Measurements from ENCODE around the gene ZFP62.

DNA sequence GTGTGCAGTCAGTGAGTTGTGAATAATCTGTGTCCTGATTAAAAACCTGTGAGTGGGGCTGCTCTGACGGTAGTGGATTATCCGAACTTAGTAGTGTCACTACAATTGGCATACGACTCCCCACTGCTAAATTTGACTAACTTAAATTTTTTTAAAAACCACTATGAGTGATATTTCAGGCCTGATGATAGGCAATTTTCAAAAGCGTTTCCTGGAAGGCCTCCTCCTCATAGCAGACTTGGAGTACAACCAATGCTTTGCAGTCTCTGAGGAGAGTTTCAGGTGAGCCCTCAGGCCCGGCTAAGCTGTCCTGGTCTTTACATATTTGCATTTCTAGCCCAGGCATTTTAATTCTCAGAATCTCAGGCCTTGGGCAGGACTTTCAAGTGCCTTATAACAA lies 48.7 kb upstream of the ZFP62 start:
- TF ChIP-seq, protein P1, sequence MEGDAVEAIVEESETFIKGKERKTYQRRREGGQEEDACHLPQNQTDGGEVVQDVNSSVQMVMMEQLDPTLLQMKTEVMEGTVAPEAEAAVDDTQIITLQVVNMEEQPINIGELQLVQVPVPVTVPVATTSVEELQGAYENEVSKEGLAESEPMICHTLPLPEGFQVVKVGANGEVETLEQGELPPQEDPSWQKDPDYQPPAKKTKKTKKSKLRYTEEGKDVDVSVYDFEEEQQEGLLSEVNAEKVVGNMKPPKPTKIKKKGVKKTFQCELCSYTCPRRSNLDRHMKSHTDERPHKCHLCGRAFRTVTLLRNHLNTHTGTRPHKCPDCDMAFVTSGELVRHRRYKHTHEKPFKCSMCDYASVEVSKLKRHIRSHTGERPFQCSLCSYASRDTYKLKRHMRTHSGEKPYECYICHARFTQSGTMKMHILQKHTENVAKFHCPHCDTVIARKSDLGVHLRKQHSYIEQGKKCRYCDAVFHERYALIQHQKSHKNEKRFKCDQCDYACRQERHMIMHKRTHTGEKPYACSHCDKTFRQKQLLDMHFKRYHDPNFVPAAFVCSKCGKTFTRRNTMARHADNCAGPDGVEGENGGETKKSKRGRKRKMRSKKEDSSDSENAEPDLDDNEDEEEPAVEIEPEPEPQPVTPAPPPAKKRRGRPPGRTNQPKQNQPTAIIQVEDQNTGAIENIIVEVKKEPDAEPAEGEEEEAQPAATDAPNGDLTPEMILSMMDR (conservative IDR thresholded peaks at IDR 0.05 in 1 of 2, IDR thresholded peaks at IDR 0.05 in 1 of 2; ENCODE audit: low read depth in 1 of 2, low read length in 2 of 2): no peak
- no peak for TF ChIP-seq EZH2 (IDR thresholded peaks at IDR 0.05; ENCODE audit: low read length, missing control alignments)
